ENCODE results near the gene LIN54. TPM values are rescaled to one million over a fixed set of nuclear protein-coding genes. Genes with fewer than 3 reads are reported as not detected.

LIN54 gene
- total and polyA plus RNA-seq, 9 of the 15 experiments (the other 6 are each of a cell fraction or from before 2014, with no cell fraction given), result 2.2 to 22.5 (median 15.8) TPM

DNA sequence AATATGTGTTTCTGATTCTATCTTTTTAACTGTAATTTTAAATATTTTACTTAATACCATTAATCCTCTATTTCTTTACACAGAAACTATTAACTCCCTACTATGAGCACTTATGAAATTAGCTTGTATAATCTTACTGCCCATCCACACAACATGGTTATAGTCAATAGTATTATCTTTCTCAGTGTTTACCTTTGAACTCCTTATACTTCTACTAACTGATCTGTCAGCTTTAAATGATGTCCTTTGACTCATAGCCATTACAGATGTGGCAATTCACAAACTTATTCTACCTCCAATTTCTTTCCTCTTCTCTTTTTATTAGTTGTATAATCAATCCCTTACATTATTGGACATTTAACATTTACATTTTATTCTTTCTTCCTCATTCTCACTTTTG is 125.2 kb downstream of the LIN54 start (continued):
- no peak for TF ChIP-seq KDM5B (IDR thresholded peaks at IDR 0.05; ENCODE audit: insufficient replicate concordance, low read depth, low read length)
- TF ChIP-seq, protein P1, sequence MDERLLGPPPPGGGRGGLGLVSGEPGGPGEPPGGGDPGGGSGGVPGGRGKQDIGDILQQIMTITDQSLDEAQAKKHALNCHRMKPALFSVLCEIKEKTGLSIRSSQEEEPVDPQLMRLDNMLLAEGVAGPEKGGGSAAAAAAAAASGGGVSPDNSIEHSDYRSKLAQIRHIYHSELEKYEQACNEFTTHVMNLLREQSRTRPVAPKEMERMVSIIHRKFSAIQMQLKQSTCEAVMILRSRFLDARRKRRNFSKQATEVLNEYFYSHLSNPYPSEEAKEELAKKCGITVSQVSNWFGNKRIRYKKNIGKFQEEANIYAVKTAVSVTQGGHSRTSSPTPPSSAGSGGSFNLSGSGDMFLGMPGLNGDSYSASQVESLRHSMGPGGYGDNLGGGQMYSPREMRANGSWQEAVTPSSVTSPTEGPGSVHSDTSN (CRISPR knock-in tag; IDR thresholded peaks at IDR 0.05; ENCODE audit: low read depth), result no peak
- TF ChIP-seq, protein P1 (tag; conservative IDR thresholded peaks at IDR 0.05; ENCODE audit: low read depth), result peak; percentile 50; the same call in 1 of the 2 replicates
- TF ChIP-seq CEBPB (tag; IDR thresholded peaks at IDR 0.05), result 0 out of 2 replicates have a peak, but pooled peaks have one; percentile 32
- TF ChIP-seq YY1 (IDR thresholded peaks at IDR 0.05; ENCODE audit: borderline replicate concordance in 1 of 3, control insufficient read depth in 1 of 3, extremely low read depth in 1 of 3, insufficient read depth in 3 of 3, insufficient read length in 1 of 3, insufficient replicate concordance in 2 of 3, low read depth in 1 of 3, low read length in 2 of 3), result no peak
- no peak for TF ChIP-seq ZNF778 (CRISPR knock-in tag; IDR thresholded peaks at IDR 0.05)
- TF ChIP-seq, protein P2, sequence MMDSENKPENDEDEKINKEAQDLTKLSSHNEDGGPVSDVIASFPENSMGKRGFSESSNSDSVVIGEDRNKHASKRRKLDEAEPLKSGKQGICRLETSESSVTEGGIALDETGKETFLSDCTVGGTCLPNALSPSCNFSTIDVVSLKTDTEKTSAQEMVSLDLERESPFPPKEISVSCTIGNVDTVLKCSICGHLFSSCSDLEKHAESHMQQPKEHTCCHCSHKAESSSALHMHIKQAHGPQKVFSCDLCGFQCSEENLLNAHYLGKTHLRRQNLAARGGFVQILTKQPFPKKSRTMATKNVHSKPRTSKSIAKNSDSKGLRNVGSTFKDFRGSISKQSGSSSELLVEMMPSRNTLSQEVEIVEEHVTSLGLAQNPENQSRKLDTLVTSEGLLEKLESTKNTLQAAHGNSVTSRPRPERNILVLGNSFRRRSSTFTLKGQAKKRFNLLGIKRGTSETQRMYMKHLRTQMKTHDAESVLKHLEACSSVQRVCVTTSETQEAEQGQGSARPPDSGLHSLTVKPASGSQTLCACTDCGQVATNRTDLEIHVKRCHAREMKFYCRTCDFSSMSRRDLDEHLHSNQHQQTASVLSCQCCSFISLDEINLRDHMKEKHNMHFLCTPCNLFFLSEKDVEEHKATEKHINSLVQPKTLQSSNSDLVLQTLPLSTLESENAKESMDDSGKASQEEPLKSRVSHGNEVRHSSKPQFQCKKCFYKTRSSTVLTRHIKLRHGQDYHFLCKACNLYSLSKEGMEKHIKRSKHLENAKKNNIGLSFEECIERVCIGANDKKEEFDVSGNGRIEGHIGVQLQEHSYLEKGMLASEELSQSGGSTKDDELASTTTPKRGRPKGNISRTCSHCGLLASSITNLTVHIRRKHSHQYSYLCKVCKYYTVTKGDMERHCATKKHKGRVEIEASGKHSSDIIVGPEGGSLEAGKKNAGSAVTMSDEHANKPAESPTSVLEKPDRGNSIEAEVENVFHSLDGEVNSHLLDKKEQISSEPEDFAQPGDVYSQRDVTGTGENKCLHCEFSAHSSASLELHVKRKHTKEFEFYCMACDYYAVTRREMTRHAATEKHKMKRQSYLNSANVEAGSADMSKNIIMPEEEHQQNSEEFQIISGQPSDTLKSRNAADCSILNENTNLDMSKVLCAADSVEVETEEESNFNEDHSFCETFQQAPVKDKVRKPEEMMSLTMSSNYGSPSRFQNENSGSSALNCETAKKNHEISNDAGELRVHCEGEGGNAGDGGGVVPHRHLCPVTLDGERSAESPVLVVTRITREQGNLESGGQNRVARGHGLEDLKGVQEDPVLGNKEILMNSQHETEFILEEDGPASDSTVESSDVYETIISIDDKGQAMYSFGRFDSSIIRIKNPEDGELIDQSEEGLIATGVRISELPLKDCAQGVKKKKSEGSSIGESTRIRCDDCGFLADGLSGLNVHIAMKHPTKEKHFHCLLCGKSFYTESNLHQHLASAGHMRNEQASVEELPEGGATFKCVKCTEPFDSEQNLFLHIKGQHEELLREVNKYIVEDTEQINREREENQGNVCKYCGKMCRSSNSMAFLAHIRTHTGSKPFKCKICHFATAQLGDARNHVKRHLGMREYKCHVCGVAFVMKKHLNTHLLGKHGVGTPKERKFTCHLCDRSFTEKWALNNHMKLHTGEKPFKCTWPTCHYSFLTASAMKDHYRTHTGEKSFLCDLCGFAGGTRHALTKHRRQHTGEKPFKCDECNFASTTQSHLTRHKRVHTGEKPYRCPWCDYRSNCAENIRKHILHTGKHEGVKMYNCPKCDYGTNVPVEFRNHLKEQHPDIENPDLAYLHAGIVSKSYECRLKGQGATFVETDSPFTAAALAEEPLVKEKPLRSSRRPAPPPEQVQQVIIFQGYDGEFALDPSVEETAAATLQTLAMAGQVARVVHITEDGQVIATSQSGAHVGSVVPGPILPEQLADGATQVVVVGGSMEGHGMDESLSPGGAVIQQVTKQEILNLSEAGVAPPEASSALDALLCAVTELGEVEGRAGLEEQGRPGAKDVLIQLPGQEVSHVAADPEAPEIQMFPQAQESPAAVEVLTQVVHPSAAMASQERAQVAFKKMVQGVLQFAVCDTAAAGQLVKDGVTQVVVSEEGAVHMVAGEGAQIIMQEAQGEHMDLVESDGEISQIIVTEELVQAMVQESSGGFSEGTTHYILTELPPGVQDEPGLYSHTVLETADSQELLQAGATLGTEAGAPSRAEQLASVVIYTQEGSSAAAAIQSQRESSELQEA (IDR thresholded peaks at IDR 0.05; ENCODE audit: low read depth), result no peak
- peak; percentile 30; the same call in 1 of the 2 replicates for TF ChIP-seq TAL1 (IDR thresholded peaks at IDR 0.05)
- no peak for TF ChIP-seq RAD51 (IDR thresholded peaks at IDR 0.05; ENCODE audit: borderline replicate concordance, low read depth)
- peak; percentile 44; the same call in 1 of the 2 replicates for TF ChIP-seq CBFA2T3 (IDR thresholded peaks at IDR 0.05)
- TF ChIP-seq ZBTB17 (CRISPR knock-in tag; IDR thresholded peaks at IDR 0.05), result no peak
- no peak for TF ChIP-seq ZNF445 (CRISPR knock-in tag; IDR thresholded peaks at IDR 0.05; ENCODE audit: low read depth)
- TF ChIP-seq BHLHE40 (IDR thresholded peaks at IDR 0.05; ENCODE audit: low read length), result no peak
- TF ChIP-seq FOXA3 (CRISPR knock-in tag; conservative IDR thresholded peaks at IDR 0.05 in 1 of 2, IDR thresholded peaks at IDR 0.05 in 1 of 2), result peak in 1 of 2 experiments; percentile 77; a peak in 2 of 4 replicates
- 0 out of 2 replicates have a peak, but pooled peaks have one; percentile 17 for TF ChIP-seq TCF3 (CRISPR knock-in tag; IDR thresholded peaks at IDR 0.05)
- no peak for TF ChIP-seq U2AF1 (optimal IDR thresholded peaks at IDR 0.05; ENCODE audit: low read depth, low read length)
